Measurements from ENCODE around the gene TSSK3.

Gene TSSK3

GRCh38 chr1:32333251-32333963 lies 28.9 kb upstream of the TSSK3 start:
- peaks cover 67% of the 10 kb centered on the region for H3K36me3 ChIP-seq (ENCODE audit: control insufficient read depth, low read length)
- peaks cover 47% of the 10 kb centered on the region for H3K4me1 ChIP-seq (ENCODE audit: control insufficient read depth, low read length)
- peak overlapping the region; percentile 66 for H3K27ac ChIP-seq (ENCODE audit: low read depth, low read length)
- TF ChIP-seq EZH2phosphoT487 (IDR thresholded peaks at IDR 0.05; ENCODE audit: borderline replicate concordance, low read length): no peak
- TF ChIP-seq CTCF (IDR thresholded peaks at IDR 0.05; ENCODE audit: low read depth, low read length, poor library complexity, severe bottlenecking): no peak
- peak overlapping the region; percentile 82 for H3K4me3 ChIP-seq (ENCODE audit: low read length)
- no peaks in the 10 kb centered on the region for H3K9me3 ChIP-seq (ENCODE audit: control insufficient read depth, insufficient read depth, low read length)
- peak overlapping the region; percentile 85 for H3K4me2 ChIP-seq (ENCODE audit: low read length)
- H3F3A ChIP-seq (ENCODE audit: control insufficient read depth, insufficient read depth): peaks cover 40% of the 10 kb centered on the region
- H3K9me2 ChIP-seq (replicated peaks; ENCODE audit: control insufficient read depth, low read length): no peaks in the 10 kb centered on the region
- peaks cover 42% of the 10 kb centered on the region for H3K79me2 ChIP-seq (ENCODE audit: control insufficient read depth, low read length)
- no peaks in the 10 kb centered on the region for H3K27me3 ChIP-seq (ENCODE audit: control insufficient read depth, low read length)
- peaks cover 15% of the 10 kb centered on the region for H4K20me1 ChIP-seq (ENCODE audit: control insufficient read depth, insufficient read depth, low read depth, low read length)

GRCh38 chr1:32334274-32334861 lies 28.0 kb upstream of the TSSK3 start:
- no peaks in the 10 kb centered on the region for H3K27me3 ChIP-seq (ENCODE audit: control insufficient read depth, low read length)
- peak overlapping the region; percentile 85 for H3K4me2 ChIP-seq (ENCODE audit: low read length)
- H3K27ac ChIP-seq (ENCODE audit: low read depth, low read length): peak overlapping the region; percentile 66
- TF ChIP-seq CTCF (IDR thresholded peaks at IDR 0.05; ENCODE audit: low read depth, low read length, poor library complexity, severe bottlenecking): no peak
- no peak for TF ChIP-seq EZH2phosphoT487 (IDR thresholded peaks at IDR 0.05; ENCODE audit: borderline replicate concordance, low read length)
- peaks cover 56% of the 10 kb centered on the region for H3K4me1 ChIP-seq (ENCODE audit: control insufficient read depth, low read length)
- peaks cover 41% of the 10 kb centered on the region for H3F3A ChIP-seq (ENCODE audit: control insufficient read depth, insufficient read depth)
- H3K9me3 ChIP-seq (ENCODE audit: control insufficient read depth, insufficient read depth, low read length): no peaks in the 10 kb centered on the region
- H3K79me2 ChIP-seq (ENCODE audit: control insufficient read depth, low read length): peaks cover 39% of the 10 kb centered on the region
- H4K20me1 ChIP-seq (ENCODE audit: control insufficient read depth, insufficient read depth, low read depth, low read length): peaks cover 15% of the 10 kb centered on the region
- H3K36me3 ChIP-seq (ENCODE audit: control insufficient read depth, low read length): peaks cover 57% of the 10 kb centered on the region
- H3K9me2 ChIP-seq (replicated peaks; ENCODE audit: control insufficient read depth, low read length): no peaks in the 10 kb centered on the region
- peak overlapping the region; percentile 82 for H3K4me3 ChIP-seq (ENCODE audit: low read length)

GRCh38 chr1:32334864-32335534 lies 27.3 kb upstream of the TSSK3 start:
- Histone ChIP-seq H3K36me3 (ENCODE audit: control insufficient read depth, low read length) (peaks cover 51% of the 10 kb centered on the region), H3K4me3 (ENCODE audit: low read length) (peak overlapping the region; percentile 82), H3K4me1 (ENCODE audit: control insufficient read depth, low read length) (peaks cover 63% of the 10 kb centered on the region), H3K4me2 (ENCODE audit: low read length) (peak overlapping the region; percentile 85), H3K27me3 (ENCODE audit: control insufficient read depth, low read length) (no peaks in the 10 kb centered on the region), H3K79me2 (ENCODE audit: control insufficient read depth, low read length) (peaks cover 37% of the 10 kb centered on the region), H4K20me1 (ENCODE audit: control insufficient read depth, insufficient read depth, low read depth, low read length) (peaks cover 15% of the 10 kb centered on the region), H3K27ac (ENCODE audit: low read depth, low read length) (peak overlapping the region; percentile 66), H3F3A (ENCODE audit: control insufficient read depth, insufficient read depth) (peaks cover 42% of the 10 kb centered on the region), H3K9me2 (replicated peaks; ENCODE audit: control insufficient read depth, low read length) (no peaks in the 10 kb centered on the region), H3K9me3 (ENCODE audit: control insufficient read depth, insufficient read depth, low read length) (no peaks in the 10 kb centered on the region)
- TF ChIP-seq CTCF (IDR thresholded peaks at IDR 0.05; ENCODE audit: low read depth, low read length, poor library complexity, severe bottlenecking) (peak; percentile 97), EZH2phosphoT487 (IDR thresholded peaks at IDR 0.05; ENCODE audit: borderline replicate concordance, low read length) (no peak)

Data from DOHH2 (cell line).